SK-N-SH (cell line): Measurements from ENCODE around the gene BIN2. TPM values are rescaled to one million over a fixed set of nuclear protein-coding genes. Genes with fewer than 3 reads are reported as not detected.

Experiments used
- CTCF ChIA-PET: fragments of 300-600, 350-600 bp; formaldehyde crosslinking; extraction: SDS; loops from one replicate; lab custom pipeline; 2021; lab: Yijun Ruan, JAX
- POLR2A ChIA-PET: fragments of 350-600 bp; sonication (Branson Sonifier 250); formaldehyde crosslinking; extraction: SDS; loops from one replicate; lab custom pipeline; 2020; ENCODE audit warnings: antibody characterized with exemption, inconsistent platforms; lab: Yijun Ruan, JAX
- DNase-seq: peaks from one replicate; pipeline ENCODE4 v3.0.0; 2012
- H2AFZ ChIP-seq: fragments of 200-600 bp; sonication (generic); 2 replicates; pipeline ENCODE4 v1.8.1; 2016; ENCODE audit warnings: antibody characterized with exemption, mild to moderate bottlenecking, low read depth
- H3F3A ChIP-seq: fragments of 200-600 bp; sonication (generic); replicated peaks from 2 replicates; pipeline ENCODE3; 2016; ENCODE audit warnings: antibody characterized with exemption, mild to moderate bottlenecking; ENCODE audit not compliant: insufficient read depth
- H3K27ac ChIP-seq, 2 experiments: fragments of 200-500 bp in 1 of 2; fragments of 200-600 bp in 1 of 2; sonication (Bioruptor generic) in 1 of 2; sonication (generic), shearing (Covaris generic) in 1 of 2; 2 replicates each; pipeline versions ENCODE4 v1.5.1 to v1.6.1; 2014 to 2016; ENCODE audit warnings: low read depth in 2 of 2, inconsistent platforms in 1 of 2, low read length in 1 of 2, mild to moderate bottlenecking in 1 of 2, mixed read lengths in 1 of 2
- H3K27me3 ChIP-seq: fragments of 200-600 bp; sonication (generic), shearing (Covaris generic); 2 replicates; pipeline ENCODE4 v1.6.1; 2016; ENCODE audit warnings: mixed run types; ENCODE audit not compliant: insufficient read depth
- H3K36me3 ChIP-seq, 2 experiments: fragments of 200-500 bp in 1 of 2; fragments of 200-600 bp in 1 of 2; sonication (Bioruptor generic) in 1 of 2; sonication (generic) in 1 of 2; replicated peaks in 1 of 2; 2 replicates each; pipeline versions ENCODE3 to v1.5.1; 2014 to 2016; ENCODE audit warnings: low read length in 1 of 2, mild to moderate bottlenecking in 1 of 2; ENCODE audit not compliant: insufficient read depth in 2 of 2, control insufficient read depth in 1 of 2
- H3K4me1 ChIP-seq, 2 experiments: fragments of 200-500 bp in 1 of 2; fragments of 200-600 bp in 1 of 2; sonication (Bioruptor generic) in 1 of 2; sonication (generic), shearing (Covaris generic) in 1 of 2; 2 replicates each; pipeline versions ENCODE4 v1.5.1 to v1.6.1; 2014 to 2016; ENCODE audit warnings: low read depth in 1 of 2, low read length in 1 of 2, mixed run types in 1 of 2; ENCODE audit not compliant: insufficient read depth in 2 of 2, control insufficient read depth in 1 of 2
- H3K4me2 ChIP-seq: fragments of 200-600 bp; sonication (generic), shearing (Covaris generic); 2 replicates; pipeline ENCODE4 v1.6.1; 2017; ENCODE audit warnings: mixed run types
- H3K4me3 ChIP-seq, 2 experiments: fragments of 200-500 bp in 1 of 2; fragments of 200-600 bp in 1 of 2; sonication (Bioruptor generic) in 1 of 2; sonication (generic), shearing (Covaris generic) in 1 of 2; 2 replicates each; pipeline versions ENCODE4 v1.5.1 to v1.8.1; 2014 to 2016; ENCODE audit warnings: low read depth in 2 of 2, inconsistent platforms in 1 of 2, low read length in 1 of 2, mild to moderate bottlenecking in 1 of 2, mixed read lengths in 1 of 2, moderate library complexity in 1 of 2
- H3K79me2 ChIP-seq: fragments of 200-600 bp; sonication (generic); 2 replicates; pipeline ENCODE4 v1.8.1; 2017; ENCODE audit warnings: mild to moderate bottlenecking; ENCODE audit not compliant: insufficient read depth
- H3K9ac ChIP-seq: fragments of 200-600 bp; sonication (generic); 2 replicates; pipeline ENCODE4 v1.6.1; 2017; ENCODE audit warnings: mixed run types
- H3K9me2 ChIP-seq: fragments of 200-600 bp; sonication (generic); 2 replicates; pipeline ENCODE4 v1.6.1; 2017; ENCODE audit warnings: mixed run types
- H3K9me3 ChIP-seq: fragments of 200-600 bp; sonication (generic); 2 replicates; pipeline ENCODE4 v1.6.1; 2017; ENCODE audit warnings: mixed run types, mild to moderate bottlenecking, moderate library complexity
- H4K20me1 ChIP-seq: fragments of 200-600 bp; sonication (generic); 2 replicates; pipeline ENCODE4 v1.6.1; 2017; ENCODE audit warnings: mild to moderate bottlenecking, mixed run types; ENCODE audit not compliant: insufficient read depth
- CHD2 ChIP-seq: fragments of 150-350 bp; IDR thresholded peaks from 2 replicates; pipeline ENCODE4 v1.6.1; 2018; ENCODE audit warnings: low read length; ENCODE audit not compliant: partially characterized antibody
- GABPA ChIP-seq: IDR thresholded peaks from 2 replicates; pipeline ENCODE4 v1.4.0; 2012; ENCODE audit warnings: low read depth, mild to moderate bottlenecking
- MAX ChIP-seq: IDR thresholded peaks from 2 replicates; pipeline ENCODE4 v1.4.0; 2012; ENCODE audit warnings: low read depth
- NRF1 ChIP-seq: IDR thresholded peaks from 2 replicates; pipeline ENCODE4 v1.6.1; 2012; ENCODE audit warnings: low read depth, mild to moderate bottlenecking, low read length
- POLR2AphosphoS5 ChIP-seq: IDR thresholded peaks from 2 replicates; pipeline ENCODE4 v1.6.1; 2012; ENCODE audit warnings: low read depth, low read length
- RCOR1 ChIP-seq: fragments of 150-350 bp; IDR thresholded peaks from 2 replicates; pipeline ENCODE4 v1.6.1; 2017; ENCODE audit warnings: antibody characterized with exemption, low read length
- RXRA ChIP-seq: IDR thresholded peaks from 2 replicates; pipeline ENCODE4 v1.4.0; 2012; ENCODE audit warnings: low read depth, mild to moderate bottlenecking, borderline replicate concordance
- SIN3A ChIP-seq: IDR thresholded peaks from 2 replicates; pipeline ENCODE4 v1.6.1; 2012; ENCODE audit warnings: low read depth, mild to moderate bottlenecking, low read length, moderate library complexity, borderline replicate concordance
- TAF1 ChIP-seq: IDR thresholded peaks from 2 replicates; pipeline ENCODE4 v1.6.1; 2012; ENCODE audit warnings: low read depth, mild to moderate bottlenecking, low read length, moderate library complexity, borderline replicate concordance
- WGBS: methylation state at CpG from one replicate; pipeline ENCODE4 v1.1.6; 2017; ENCODE audit warnings: low lambda C conversion rate; 5-methylcytosine and 5-hydroxymethylcytosine counted together
- polyA plus RNA-seq, 3 experiments: library from polyadenylated mRNA; depleted of rRNA; stranded (reverse); fragments of >200 nt; gene quantifications; 2 replicates each; pipeline ENCODE4 v1.2.3, GENCODE V29; 2012
- TF ChIP-seq, protein P1 (sequence below): IDR thresholded peaks from 2 replicates; pipeline ENCODE4 v1.4.0; 2012; ENCODE audit warnings: low read depth, borderline replicate concordance
- TF ChIP-seq, protein P2 (sequence below): fragments of 200-600 bp; sonication (generic); IDR thresholded peaks from 2 replicates; pipeline ENCODE4 v1.6.1; 2017; ENCODE audit warnings: antibody characterized with exemption, mild to moderate bottlenecking, moderate library complexity
- TF ChIP-seq, protein P3 (sequence below): fragments of 150-350 bp; IDR thresholded peaks from 2 replicates; pipeline ENCODE4 v1.6.1; 2016; ENCODE audit warnings: mild to moderate bottlenecking, low read depth, low read length

The BIN2 gene
- polyA plus RNA-seq, 1 of the 3 experiments (the other 2 are of a cell fraction), result not detected

DNA sequence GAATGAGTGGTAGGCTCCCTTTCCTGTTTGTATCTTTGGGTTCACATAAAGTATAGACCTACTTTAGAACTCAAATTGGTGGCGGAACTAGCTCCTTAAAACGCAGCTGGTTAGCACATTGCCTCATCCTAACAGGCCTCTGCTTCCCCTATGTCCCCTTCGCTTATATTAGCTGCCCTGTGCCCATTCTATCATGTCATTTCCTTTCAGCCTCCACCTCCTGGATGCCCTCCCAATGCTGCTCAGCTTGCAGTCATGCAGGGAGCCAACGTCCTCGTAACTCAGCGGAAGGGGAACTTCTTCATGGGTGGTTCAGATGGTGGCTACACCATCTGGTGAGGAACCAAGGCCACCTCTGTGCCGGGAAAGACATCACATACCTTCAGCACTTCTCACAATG, 81.9 kb downstream of the BIN2 start:
- no peak for DNase-seq
- H2AFZ ChIP-seq, result no peak overlapping the region
- H3K9ac ChIP-seq, result no peak overlapping the region
- H3K27me3 ChIP-seq, result no peaks in the 10 kb centered on the region
- CTCF ChIA-PET, result interaction anchor here (1.0 to 3.2 kb wide), 3 partner anchors 10 to 27 kb away, joined by 3 to 14 read pairs (median 3); no protein-coding TSS in a partner anchor
- 94% methylated on average over 7 of the region's 7 CpGs for WGBS
- peaks cover 15% of the 10 kb centered on the region for H3F3A ChIP-seq
- peaks cover 44% of the 10 kb centered on the region for H3K79me2 ChIP-seq
- peaks cover 11 to 12% of the 10 kb centered on the region in 2 experiments; a peak in 2 of 4 replicates for H3K4me1 ChIP-seq
- H3K4me2 ChIP-seq, result no peak overlapping the region
- H3K4me3 ChIP-seq, result no peak overlapping the region
- H3K36me3 ChIP-seq, result peaks cover 43 to 50% of the 10 kb centered on the region in 2 experiments
- no peak for TF ChIP-seq GABPA
- TF ChIP-seq, protein P1, sequence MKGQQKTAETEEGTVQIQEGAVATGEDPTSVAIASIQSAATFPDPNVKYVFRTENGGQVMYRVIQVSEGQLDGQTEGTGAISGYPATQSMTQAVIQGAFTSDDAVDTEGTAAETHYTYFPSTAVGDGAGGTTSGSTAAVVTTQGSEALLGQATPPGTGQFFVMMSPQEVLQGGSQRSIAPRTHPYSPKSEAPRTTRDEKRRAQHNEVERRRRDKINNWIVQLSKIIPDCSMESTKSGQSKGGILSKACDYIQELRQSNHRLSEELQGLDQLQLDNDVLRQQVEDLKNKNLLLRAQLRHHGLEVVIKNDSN, result no peak
- POLR2A ChIA-PET, result interaction anchor here (0.9 kb wide), 1 partner anchor 11 kb away, joined by 4 read pairs; no protein-coding TSS in a partner anchor
- no peak overlapping the region for H3K27ac ChIP-seq
- no peaks in the 10 kb centered on the region for H3K9me3 ChIP-seq
- H3K9me2 ChIP-seq, result no peaks in the 10 kb centered on the region
- H4K20me1 ChIP-seq, result peaks cover 5% of the 10 kb centered on the region; the same call in 1 of the 2 replicates

DNA sequence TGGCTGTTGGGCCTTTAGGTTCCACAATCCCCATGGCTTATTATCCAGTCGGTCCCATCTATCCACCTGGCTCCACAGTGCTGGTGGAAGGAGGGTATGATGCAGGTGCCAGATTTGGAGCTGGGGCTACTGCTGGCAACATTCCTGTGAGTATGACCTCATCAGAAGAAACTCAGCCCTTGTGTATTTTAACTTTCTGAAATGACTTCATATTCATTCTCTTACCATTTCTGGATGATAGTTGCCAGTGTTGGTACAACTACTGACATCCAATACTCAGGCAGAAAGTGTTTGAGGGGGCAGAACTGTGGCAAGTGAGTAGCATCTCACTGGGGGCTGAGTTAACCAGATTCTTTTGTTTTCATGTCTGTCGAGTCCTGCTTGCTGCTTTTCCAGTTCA, 83.0 kb downstream of the BIN2 start:
- H3K79me2 ChIP-seq, result peaks cover 44% of the 10 kb centered on the region
- H2AFZ ChIP-seq, result no peak overlapping the region
- WGBS, result 86% methylated on average over 2 of the region's 2 CpGs
- CTCF ChIA-PET, result interaction anchor here (3.2 to 3.6 kb wide), 2 partner anchors 11 to 24 kb away, joined by 14 to 15 read pairs; partner anchors contain the start of gene POU6F1
- H3K4me1 ChIP-seq, result peaks cover 3 to 11% of the 10 kb centered on the region in 2 experiments; a peak in 2 of 4 replicates
- no peak overlapping the region for H3K9ac ChIP-seq
- no peak for DNase-seq
- POLR2A ChIA-PET, result no interaction called here
- H3F3A ChIP-seq, result peaks cover 15% of the 10 kb centered on the region
- H4K20me1 ChIP-seq, result peaks cover 5% of the 10 kb centered on the region; the same call in 1 of the 2 replicates
- H3K4me2 ChIP-seq, result 0 out of 2 replicates have a peak overlapping the region, but pooled peaks have one; percentile 3
- TF ChIP-seq, protein P2, sequence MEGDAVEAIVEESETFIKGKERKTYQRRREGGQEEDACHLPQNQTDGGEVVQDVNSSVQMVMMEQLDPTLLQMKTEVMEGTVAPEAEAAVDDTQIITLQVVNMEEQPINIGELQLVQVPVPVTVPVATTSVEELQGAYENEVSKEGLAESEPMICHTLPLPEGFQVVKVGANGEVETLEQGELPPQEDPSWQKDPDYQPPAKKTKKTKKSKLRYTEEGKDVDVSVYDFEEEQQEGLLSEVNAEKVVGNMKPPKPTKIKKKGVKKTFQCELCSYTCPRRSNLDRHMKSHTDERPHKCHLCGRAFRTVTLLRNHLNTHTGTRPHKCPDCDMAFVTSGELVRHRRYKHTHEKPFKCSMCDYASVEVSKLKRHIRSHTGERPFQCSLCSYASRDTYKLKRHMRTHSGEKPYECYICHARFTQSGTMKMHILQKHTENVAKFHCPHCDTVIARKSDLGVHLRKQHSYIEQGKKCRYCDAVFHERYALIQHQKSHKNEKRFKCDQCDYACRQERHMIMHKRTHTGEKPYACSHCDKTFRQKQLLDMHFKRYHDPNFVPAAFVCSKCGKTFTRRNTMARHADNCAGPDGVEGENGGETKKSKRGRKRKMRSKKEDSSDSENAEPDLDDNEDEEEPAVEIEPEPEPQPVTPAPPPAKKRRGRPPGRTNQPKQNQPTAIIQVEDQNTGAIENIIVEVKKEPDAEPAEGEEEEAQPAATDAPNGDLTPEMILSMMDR, result no peak
- H3K27ac ChIP-seq, result peak overlapping the region in 1 of 2 experiments; percentile 37; a peak in 1 of 4 replicates
- no peaks in the 10 kb centered on the region for H3K9me2 ChIP-seq
- no peaks in the 10 kb centered on the region for H3K9me3 ChIP-seq
- H3K4me3 ChIP-seq, result no peak overlapping the region
- H3K36me3 ChIP-seq, result peaks cover 43 to 50% of the 10 kb centered on the region in 2 experiments
- no peaks in the 10 kb centered on the region for H3K27me3 ChIP-seq

DNA sequence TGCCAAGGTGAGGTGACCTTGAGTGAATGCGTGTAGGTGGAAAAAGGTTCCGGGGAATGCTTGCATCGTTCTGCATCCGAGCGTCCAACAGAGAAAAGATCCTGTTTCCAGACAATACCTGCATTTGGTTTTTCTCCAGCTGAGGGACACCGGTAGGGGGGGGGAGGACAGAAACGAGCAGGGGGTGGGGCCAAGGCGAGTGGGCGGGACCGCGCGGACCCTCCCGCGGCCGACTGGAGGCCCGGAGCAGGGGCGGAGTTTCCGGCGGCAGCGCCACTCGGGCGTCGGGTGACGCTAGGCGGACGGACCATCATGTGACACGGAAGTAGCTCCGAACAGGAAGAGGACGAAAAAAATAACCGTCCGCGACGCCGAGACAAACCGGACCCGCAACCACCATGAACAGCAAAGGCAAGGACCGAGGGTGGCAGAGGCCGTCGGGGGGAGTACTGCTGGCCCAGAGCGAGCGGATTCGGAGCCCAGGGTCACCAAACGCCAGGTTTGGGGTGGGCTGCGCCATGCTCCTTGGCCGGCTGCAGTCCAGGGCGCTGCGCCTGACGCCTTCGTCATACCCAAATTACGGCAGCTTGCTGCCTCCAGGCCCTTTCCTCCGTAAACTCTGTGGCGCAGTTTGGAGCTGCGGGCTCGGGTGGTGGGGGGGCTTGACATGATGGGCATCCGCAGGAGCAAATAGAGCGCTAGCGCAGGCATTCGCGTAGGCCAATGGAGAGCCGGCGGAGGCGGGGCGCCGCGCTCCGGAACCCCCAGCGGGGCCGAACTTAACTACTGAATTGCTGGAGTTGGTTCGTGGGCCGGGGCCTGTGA, 85.3 kb downstream of the BIN2 start, which contains the start of gene DAZAP2:
Gene DAZAP2, plus strand, starts transcription at position 317 of the 825 bp plus-strand sequence. Its CDS starts 82 bp downstream, at position 399.
- peak within 1 kb of the TSS; percentile 92 for H2AFZ ChIP-seq
- H3F3A ChIP-seq, result peaks cover 8% of the 10 kb centered on the region
- H3K27ac ChIP-seq, result peak within 1 kb of the TSS; percentile 96 to 98
- no peaks in the 10 kb centered on the region for H3K9me3 ChIP-seq
- H3K4me2 ChIP-seq, result peak within 1 kb of the TSS; percentile 95
- DNase-seq, result peak; percentile 96
- peaks cover 5% of the 10 kb centered on the region; the same call in 1 of the 2 replicates for H4K20me1 ChIP-seq
- ChIA-PET POLR2A (interaction anchor here (0.6 to 1.7 kb wide), 5 partner anchors 20 to 390 kb away, joined by 3 to 13 read pairs (median 4); partner anchors contain the start of genes CSRNP2, POU6F1 and SMAGP), CTCF (interaction anchor here (0.7 to 3.6 kb wide), 5 partner anchors 14 to 198 kb away, joined by 3 to 15 read pairs (median 4); partner anchors contain the start of gene POU6F1)
- peaks cover 31% of the 10 kb centered on the region for H3K79me2 ChIP-seq
- H3K4me3 ChIP-seq, result peak within 1 kb of the TSS; percentile 90 to 95
- no peaks in the 10 kb centered on the region for H3K9me2 ChIP-seq
- peaks cover 32 to 35% of the 10 kb centered on the region in 2 experiments for H3K36me3 ChIP-seq
- H3K9ac ChIP-seq, result peak within 1 kb of the TSS; percentile 100
- under 1% methylated on average over 46 of the region's 70 CpGs for WGBS
- H3K4me1 ChIP-seq, result peaks cover 3 to 11% of the 10 kb centered on the region in 2 experiments; a peak in 2 of 4 replicates
- no peaks in the 10 kb centered on the region for H3K27me3 ChIP-seq
- TF ChIP-seq RXRA (no peak), MAX (peak; percentile 11; the same call in 1 of the 2 replicates), POLR2AphosphoS5 (peak; percentile 72), CHD2 (peak; percentile 86), TAF1 (peak; percentile 67), RCOR1 (no peak), NRF1 (0 out of 2 replicates have a peak, but pooled peaks have one; percentile 12), GABPA (peak; percentile 73), SIN3A (peak; percentile 14; the same call in 1 of the 2 replicates)
- TF ChIP-seq, protein P1, result peak; percentile 96
- TF ChIP-seq, protein P3, sequence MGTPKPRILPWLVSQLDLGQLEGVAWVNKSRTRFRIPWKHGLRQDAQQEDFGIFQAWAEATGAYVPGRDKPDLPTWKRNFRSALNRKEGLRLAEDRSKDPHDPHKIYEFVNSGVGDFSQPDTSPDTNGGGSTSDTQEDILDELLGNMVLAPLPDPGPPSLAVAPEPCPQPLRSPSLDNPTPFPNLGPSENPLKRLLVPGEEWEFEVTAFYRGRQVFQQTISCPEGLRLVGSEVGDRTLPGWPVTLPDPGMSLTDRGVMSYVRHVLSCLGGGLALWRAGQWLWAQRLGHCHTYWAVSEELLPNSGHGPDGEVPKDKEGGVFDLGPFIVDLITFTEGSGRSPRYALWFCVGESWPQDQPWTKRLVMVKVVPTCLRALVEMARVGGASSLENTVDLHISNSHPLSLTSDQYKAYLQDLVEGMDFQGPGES, result peak; percentile 87
